Stimulated activated CD4-positive, alpha-beta T cell treated with anti-CD3 and anti-CD28 coated beads, Interleukin-4, amount 100 ng/mL, for 48 hours (primary cell): ENCODE data around the gene NUDT8.
"Not testable (repeated sequence)": the region's sequence is repeated elsewhere in the genome, so short reads cannot be mapped to it uniquely, and the experiment has no call there.

Experiments
- DNase-seq, 2 donors: peaks; one replicate each; pipeline ENCODE4 v3.0.0-alpha.2; 2020; ENCODE audit warnings: low read depth in 2 of 2

The NUDT8 gene

GRCh38 chr11:67642173-67643120 lies 12.7 kb upstream of the NUDT8 start:
- no peak for DNase-seq

- DNase-seq, result no peak
Measured at GRCh38 chr11:67641338-67642172, 11.8 kb upstream of the NUDT8 start.

- DNase-seq, result no peak
Measured at GRCh38 chr11:67640758-67641337, 11.1 kb upstream of the NUDT8 start.

- DNase-seq, result peak; percentile 50 to 54
Measured at GRCh38 chr11:67640021-67640757, 10.5 kb upstream of the NUDT8 start.

GRCh38 chr11:67639438-67639859 lies 9.7 kb upstream of the NUDT8 start, which contains the start of gene TBX10:
Gene TBX10, minus strand, starts transcription at chr11:67639763. Its CDS starts 291 bp downstream, at chr11:67639472.
- DNase-seq, result no peak

- no peak for DNase-seq
Measured at GRCh38 chr11:67638535-67639437, 9.0 kb upstream of the NUDT8 start.

GRCh38 chr11:67637441-67637840 lies 7.7 kb upstream of the NUDT8 start:
- not testable (repeated sequence) for DNase-seq

GRCh38 chr11:67636962-67637361 lies 7.2 kb upstream of the NUDT8 start:
- DNase-seq, result no peak

GRCh38 chr11:67635231-67635521 lies 5.4 kb upstream of the NUDT8 start:
- DNase-seq, result no peak

GRCh38 chr11:67634366-67635230 lies 4.9 kb upstream of the NUDT8 start:
- DNase-seq, result no peak

- no peak for DNase-seq
Measured at GRCh38 chr11:67633758-67634365, 4.1 kb upstream of the NUDT8 start.

GRCh38 chr11:67632982-67633755 lies 3.4 kb upstream of the NUDT8 start:
- DNase-seq, result no peak

GRCh38 chr11:67632175-67632981 lies 2.6 kb upstream of the NUDT8 start:
- no peak for DNase-seq

- no peak for DNase-seq
Measured at GRCh38 chr11:67631853-67632174, 2.1 kb upstream of the NUDT8 start.

- DNase-seq, result no peak
Measured at GRCh38 chr11:67631411-67631810, 1.7 kb upstream of the NUDT8 start.

GRCh38 chr11:67630943-67631331 lies 1.2 kb upstream of the NUDT8 start:
- no peak for DNase-seq

GRCh38 chr11:67630228-67630942 lies 648 bp upstream of the NUDT8 start:
- peak; percentile 96 to 98 for DNase-seq
